ENCODE data around the gene ARL6IP5.

DNA sequence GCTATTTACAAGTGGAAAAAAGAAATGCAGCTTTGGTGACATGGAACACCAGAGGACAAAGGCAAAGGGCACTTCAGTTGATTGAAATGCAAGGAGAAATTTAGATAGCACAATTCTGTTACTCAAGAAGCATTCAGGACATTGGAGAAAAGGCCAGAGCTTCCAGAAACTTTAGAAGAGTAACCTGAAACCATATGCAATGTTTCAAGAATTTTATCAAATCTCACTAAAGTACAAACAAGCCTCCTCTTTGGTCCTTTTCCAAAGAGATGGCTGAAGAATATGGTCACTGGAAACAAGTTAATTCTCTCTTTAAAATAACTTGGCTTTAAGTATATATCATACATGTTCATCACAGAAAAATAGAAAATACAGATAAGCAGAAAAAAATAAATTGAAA lies 52.3 kb downstream of the ARL6IP5 start:
- TF ChIP-seq FOXM1 (IDR thresholded peaks at IDR 0.05; ENCODE audit: borderline replicate concordance) (no peak), BHLHE40 (IDR thresholded peaks at IDR 0.05; ENCODE audit: borderline replicate concordance) (no peak), ARNT (IDR thresholded peaks at IDR 0.05) (no peak), SUZ12 (IDR thresholded peaks at IDR 0.05) (no peak), L3MBTL2 (conservative IDR thresholded peaks at IDR 0.05) (no peak), CTBP1 (IDR thresholded peaks at IDR 0.05; ENCODE audit: borderline replicate concordance) (no peak), FOXK2 (IDR thresholded peaks at IDR 0.05) (no peak)
